GM10847 (cell line): ENCODE measurements around the gene ID2.

Source experiments
- POLR2A ChIP-seq: IDR thresholded peaks from 2 replicates; pipeline ENCODE4 v1.6.1; 2011; ENCODE audit not compliant: insufficient read length; ENCODE audit errors: extremely low read depth

Gene ID2

GRCh38 chr2:8684878-8685696 lies 3.2 kb downstream of the ID2 start:
- no peak for TF ChIP-seq POLR2A

- TF ChIP-seq POLR2A: no peak
These were observed 4.0 kb downstream of the ID2 start for GRCh38 chr2:8685697-8686358.

- no peak for TF ChIP-seq POLR2A
These were observed 10.1 kb downstream of the ID2 start for GRCh38 chr2:8691859-8692437.

- TF ChIP-seq POLR2A: no peak
These were observed 10.9 kb downstream of the ID2 start for GRCh38 chr2:8692783-8693156.

- no peak for TF ChIP-seq POLR2A
These were observed 11.4 kb downstream of the ID2 start for GRCh38 chr2:8693157-8693821.

- no peak for TF ChIP-seq POLR2A
These were observed 12.9 kb downstream of the ID2 start for GRCh38 chr2:8694737-8695136.

GRCh38 chr2:8697190-8697589 lies 15.3 kb downstream of the ID2 start:
- no peak for TF ChIP-seq POLR2A

GRCh38 chr2:8699839-8700238 lies 18.0 kb downstream of the ID2 start:
- TF ChIP-seq POLR2A: no peak

GRCh38 chr2:8701681-8702379 lies 20.0 kb downstream of the ID2 start:
- no peak for TF ChIP-seq POLR2A

- TF ChIP-seq POLR2A: no peak
These were observed 23.1 kb downstream of the ID2 start for GRCh38 chr2:8704906-8705305.

- no peak for TF ChIP-seq POLR2A
These were observed 27.8 kb downstream of the ID2 start for GRCh38 chr2:8709611-8710010.

- TF ChIP-seq POLR2A: no peak
These were observed 29.1 kb downstream of the ID2 start for GRCh38 chr2:8710951-8711350.

GRCh38 chr2:8714283-8714682 lies 32.4 kb downstream of the ID2 start:
- no peak for TF ChIP-seq POLR2A

- TF ChIP-seq POLR2A: no peak
These were observed 33.1 kb downstream of the ID2 start for GRCh38 chr2:8714971-8715370.

GRCh38 chr2:8719528-8719927 lies 37.7 kb downstream of the ID2 start:
- no peak for TF ChIP-seq POLR2A
